Activated naive CD8-positive, alpha-beta T cell (primary cell): ENCODE results near the gene CLDN22.
"Not testable (repeated sequence)": the region's sequence is repeated elsewhere in the genome, so short reads cannot be mapped to it uniquely, and the experiment has no call there.

Source experiments
- H3K27ac Mint-ChIP-seq: one replicate; pipeline ENCODE4 v1.8.0; 2021; ENCODE audit warnings: mixed read lengths
- H3K27me3 Mint-ChIP-seq: one replicate; pipeline ENCODE4 v1.8.0; 2021; ENCODE audit warnings: mixed read lengths
- H3K36me3 Mint-ChIP-seq: one replicate; pipeline ENCODE4 v1.8.0; 2021; ENCODE audit warnings: mixed read lengths
- H3K4me1 Mint-ChIP-seq: one replicate; pipeline ENCODE4 v1.8.0; 2021; ENCODE audit warnings: low read depth, mixed read lengths
- H3K4me3 Mint-ChIP-seq: one replicate; pipeline ENCODE4 v1.8.0; 2021; ENCODE audit warnings: mild to moderate bottlenecking, mixed read lengths
- H3K9me3 Mint-ChIP-seq: one replicate; pipeline ENCODE4 v1.8.0; 2021; ENCODE audit warnings: low read depth, mixed read lengths

Gene CLDN22

DNA sequence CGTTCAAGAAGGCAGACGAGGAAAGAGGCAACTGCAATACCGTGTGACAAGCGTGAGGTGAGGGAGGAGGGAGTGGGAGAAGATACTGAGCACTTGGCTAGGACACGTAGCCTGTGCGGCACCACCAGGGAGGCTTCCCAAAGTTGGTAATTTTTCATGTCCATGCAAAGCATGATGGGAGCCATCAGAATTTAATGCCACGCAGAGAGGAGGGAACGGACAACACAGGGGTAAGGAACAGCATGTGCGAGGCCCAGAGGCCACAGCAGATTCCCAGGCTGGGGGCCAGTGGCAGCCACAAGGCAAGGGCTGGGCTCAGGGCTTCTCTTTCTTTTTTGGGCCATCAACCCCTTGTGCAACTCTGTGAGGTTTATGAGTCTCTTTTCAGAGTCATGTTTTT, 13.1 kb upstream of the CLDN22 start:
- Mint-ChIP-seq H3K9me3 (no peaks in the 10 kb centered on the region), H3K4me1 (peaks cover 3% of the 10 kb centered on the region), H3K27me3 (peaks cover 11% of the 10 kb centered on the region), H3K27ac (no peak overlapping the region), H3K4me3 (no peak overlapping the region), H3K36me3 (no peaks in the 10 kb centered on the region)

DNA sequence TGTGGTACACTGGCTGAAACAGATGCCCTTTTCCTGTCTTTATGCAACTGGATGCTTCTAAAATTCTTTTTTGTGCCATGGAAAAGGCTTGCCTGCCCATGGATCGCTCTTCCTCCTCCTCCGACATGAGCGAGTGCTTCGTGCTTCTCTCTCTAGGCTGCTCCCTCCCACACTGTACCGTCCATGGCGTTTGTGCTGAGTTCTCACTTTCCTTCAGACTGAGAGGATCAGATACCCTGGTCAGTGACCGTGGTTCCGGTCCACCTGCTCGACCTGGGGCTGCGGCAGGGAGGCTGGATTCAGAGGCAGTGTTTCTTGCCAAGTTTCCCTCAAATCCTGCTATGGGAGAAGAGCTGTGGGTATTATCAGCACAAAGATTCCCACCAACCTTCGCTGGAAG, 12.4 kb upstream of the CLDN22 start:
- H3K27me3 Mint-ChIP-seq, result peaks cover 11% of the 10 kb centered on the region
- no peaks in the 10 kb centered on the region for H3K9me3 Mint-ChIP-seq
- no peak overlapping the region for H3K27ac Mint-ChIP-seq
- no peak overlapping the region for H3K4me3 Mint-ChIP-seq
- H3K36me3 Mint-ChIP-seq, result no peaks in the 10 kb centered on the region
- H3K4me1 Mint-ChIP-seq, result peaks cover 3% of the 10 kb centered on the region

DNA sequence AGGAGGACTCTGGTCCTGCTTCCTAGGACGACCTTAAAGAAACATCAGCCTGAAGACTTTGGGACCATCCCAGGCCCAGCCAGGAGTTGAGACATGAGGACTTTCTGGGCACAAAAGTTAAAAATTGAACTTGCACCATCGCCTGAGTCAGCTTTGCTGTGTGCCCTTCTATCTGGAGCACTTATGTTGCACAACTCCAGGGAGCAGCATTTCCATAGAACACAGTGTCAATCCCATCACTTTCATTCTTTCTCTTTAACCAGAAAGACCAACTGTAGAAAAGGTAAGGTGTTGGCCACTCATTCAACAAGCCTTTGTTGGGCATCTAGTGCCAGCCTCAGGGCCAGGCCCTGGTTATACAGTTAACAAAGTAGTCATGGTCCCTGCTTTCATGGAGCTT, 10.8 kb upstream of the CLDN22 start:
- no peaks in the 10 kb centered on the region for H3K36me3 Mint-ChIP-seq
- H3K27ac Mint-ChIP-seq, result no peak overlapping the region
- no peak overlapping the region for H3K4me3 Mint-ChIP-seq
- H3K27me3 Mint-ChIP-seq, result peaks cover 11% of the 10 kb centered on the region
- H3K9me3 Mint-ChIP-seq, result no peaks in the 10 kb centered on the region
- H3K4me1 Mint-ChIP-seq, result peaks cover 3% of the 10 kb centered on the region

DNA sequence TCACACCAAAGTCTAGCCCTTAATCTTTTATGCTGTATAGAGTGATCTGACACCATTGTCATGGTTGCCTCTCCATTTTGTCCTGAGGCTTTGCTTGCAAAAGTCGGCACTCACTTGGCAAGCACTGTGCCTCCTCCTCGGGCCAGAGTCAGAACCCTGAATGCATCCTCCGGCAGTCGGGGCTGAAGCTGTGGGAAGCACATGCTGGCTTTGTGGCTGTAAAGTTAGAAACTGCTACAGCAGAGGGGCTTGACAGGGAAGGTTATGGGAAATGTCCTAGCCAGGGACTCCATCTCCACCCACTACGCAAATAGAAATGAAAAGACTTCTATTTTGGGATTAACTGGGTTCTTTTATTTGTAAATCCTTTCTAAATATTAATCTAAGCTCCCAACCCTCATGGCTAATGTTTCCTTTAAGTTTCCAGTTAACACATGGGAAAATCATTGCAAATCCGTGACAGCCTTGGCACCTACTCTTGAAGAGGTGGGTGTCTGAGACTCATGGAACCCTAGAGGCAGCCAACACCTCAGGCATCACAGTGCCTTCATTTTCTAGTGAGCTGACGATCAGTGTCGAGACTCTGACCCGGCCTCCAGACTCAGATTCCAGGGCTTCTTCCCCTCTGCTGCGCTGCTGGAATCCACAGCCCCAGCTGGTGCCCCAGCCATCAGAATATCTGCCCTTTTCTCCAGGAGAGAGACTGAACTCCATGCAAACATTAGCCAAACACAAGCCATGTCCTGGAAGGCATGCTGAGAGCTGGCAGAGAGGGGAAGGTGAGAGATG, 10.1 kb upstream of the CLDN22 start:
- Mint-ChIP-seq H3K36me3 (no peaks in the 10 kb centered on the region), H3K27me3 (peaks cover 11% of the 10 kb centered on the region), H3K4me3 (no peak overlapping the region), H3K27ac (no peak overlapping the region), H3K4me1 (no peaks in the 10 kb centered on the region), H3K9me3 (no peaks in the 10 kb centered on the region)

DNA sequence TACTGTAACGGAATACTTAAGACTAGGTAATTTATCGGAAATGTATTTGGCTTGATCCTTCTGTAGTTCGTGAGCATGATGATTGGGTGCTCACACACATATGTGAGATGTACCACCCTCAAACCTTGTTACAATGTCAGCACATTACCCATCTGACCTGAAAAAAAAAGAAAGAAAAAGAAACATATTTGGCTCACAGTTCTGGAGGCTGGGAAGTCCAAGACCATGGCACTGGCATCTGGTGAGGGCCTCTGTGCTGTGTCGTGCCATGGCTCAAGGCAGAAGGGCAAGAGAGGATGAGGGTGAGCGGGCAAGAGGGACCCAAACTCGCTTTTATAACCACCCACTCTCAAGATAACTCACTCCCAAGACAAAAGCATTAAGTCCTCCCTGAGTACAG, 9.2 kb upstream of the CLDN22 start:
- Mint-ChIP-seq H3K27ac (no peak overlapping the region), H3K36me3 (no peaks in the 10 kb centered on the region), H3K4me3 (no peak overlapping the region), H3K9me3 (no peaks in the 10 kb centered on the region), H3K4me1 (no peaks in the 10 kb centered on the region), H3K27me3 (peaks cover 11% of the 10 kb centered on the region)

DNA sequence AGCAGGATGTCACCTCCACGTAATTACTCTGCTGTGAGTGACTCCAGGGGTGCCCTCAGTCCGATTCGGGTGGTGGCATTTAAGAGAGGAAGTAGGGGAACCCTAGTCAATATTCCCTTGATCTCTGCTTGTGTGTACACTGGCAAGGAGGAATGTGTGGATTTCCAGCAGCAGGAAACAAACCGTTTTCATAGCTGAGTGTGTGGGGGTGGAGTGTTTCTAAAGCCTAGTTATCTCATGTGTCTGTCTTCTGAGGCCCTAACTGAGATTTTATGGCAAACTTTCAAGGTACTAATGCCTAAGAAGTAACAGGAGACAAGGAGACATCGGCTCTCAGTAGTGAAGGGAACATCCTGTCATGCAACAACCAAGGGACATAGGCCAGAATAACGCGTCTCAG, 8.8 kb upstream of the CLDN22 start:
- H3K9me3 Mint-ChIP-seq, result no peaks in the 10 kb centered on the region
- H3K27me3 Mint-ChIP-seq, result peaks cover 7% of the 10 kb centered on the region
- no peak overlapping the region for H3K27ac Mint-ChIP-seq
- no peaks in the 10 kb centered on the region for H3K4me1 Mint-ChIP-seq
- no peak overlapping the region for H3K4me3 Mint-ChIP-seq
- no peaks in the 10 kb centered on the region for H3K36me3 Mint-ChIP-seq

DNA sequence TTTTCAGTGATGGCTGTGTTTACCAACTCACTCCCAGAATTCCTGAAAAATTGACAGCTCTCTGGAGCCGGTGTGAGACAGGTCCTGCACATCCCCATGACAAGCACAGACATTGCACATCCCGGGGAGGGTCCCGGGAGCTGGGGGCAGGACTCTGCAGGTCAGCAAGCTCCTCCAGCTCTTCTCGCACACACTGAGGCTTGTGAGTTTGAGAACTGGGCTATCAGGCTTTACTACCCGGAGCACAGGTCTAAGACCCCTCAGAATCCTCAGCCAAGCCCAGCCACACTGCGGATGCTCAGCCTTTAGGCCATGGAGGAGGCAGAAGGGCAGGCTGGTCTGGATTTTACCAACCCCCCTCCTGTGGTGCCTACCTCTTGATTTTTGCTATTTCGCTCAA, 7.8 kb upstream of the CLDN22 start:
- Mint-ChIP-seq H3K27ac (no peak overlapping the region), H3K27me3 (peaks cover 4% of the 10 kb centered on the region), H3K36me3 (no peaks in the 10 kb centered on the region), H3K4me3 (no peak overlapping the region), H3K4me1 (no peaks in the 10 kb centered on the region), H3K9me3 (no peaks in the 10 kb centered on the region)

DNA sequence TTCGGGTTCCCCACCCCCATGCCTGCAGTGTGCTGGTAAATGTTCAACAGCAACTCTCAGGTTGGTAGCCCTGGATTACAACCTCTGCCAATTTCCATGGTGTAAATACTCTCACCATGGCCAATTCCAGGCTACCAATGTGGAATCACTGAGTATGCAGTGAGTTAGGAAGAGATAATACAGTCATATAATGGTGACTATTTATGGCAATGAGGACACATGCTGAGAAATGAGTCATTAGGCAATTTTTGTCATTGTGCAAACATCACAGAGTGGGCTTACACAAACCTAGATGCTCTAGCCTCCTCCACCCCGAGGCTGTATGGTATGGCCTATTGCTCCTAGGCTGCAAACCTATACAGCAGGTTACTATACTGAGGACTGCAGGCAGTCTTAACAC, 6.8 kb upstream of the CLDN22 start:
- no peak overlapping the region for H3K4me3 Mint-ChIP-seq
- no peaks in the 10 kb centered on the region for H3K9me3 Mint-ChIP-seq
- no peaks in the 10 kb centered on the region for H3K36me3 Mint-ChIP-seq
- no peak overlapping the region for H3K27ac Mint-ChIP-seq
- H3K27me3 Mint-ChIP-seq, result peaks cover 2% of the 10 kb centered on the region
- H3K4me1 Mint-ChIP-seq, result peaks cover 8% of the 10 kb centered on the region

DNA sequence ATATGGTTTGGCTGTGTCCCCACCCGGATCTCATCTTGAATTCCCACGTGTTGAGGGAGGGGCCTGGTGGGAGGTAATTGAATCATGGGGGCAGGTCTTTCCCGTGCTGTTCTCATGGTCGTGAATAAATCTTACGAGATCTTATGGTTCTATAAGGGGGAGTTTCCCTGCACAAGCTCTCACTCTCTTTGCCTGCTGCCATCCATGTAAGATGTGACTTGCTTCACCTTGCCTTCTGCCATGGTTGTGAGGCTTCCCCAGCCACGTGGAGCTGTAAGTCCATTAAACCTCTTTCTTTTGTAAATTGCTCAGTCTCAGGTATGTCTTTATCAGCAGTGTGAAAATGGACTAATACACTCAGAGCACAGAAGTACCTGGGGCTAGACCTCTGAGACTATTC, 6.3 kb upstream of the CLDN22 start:
- H3K4me3 Mint-ChIP-seq, H3K36me3 Mint-ChIP-seq, H3K27ac Mint-ChIP-seq, H3K27me3 Mint-ChIP-seq, H3K9me3 Mint-ChIP-seq: not testable (repeated sequence)
- H3K4me1 Mint-ChIP-seq, result peaks cover 11% of the 10 kb centered on the region

DNA sequence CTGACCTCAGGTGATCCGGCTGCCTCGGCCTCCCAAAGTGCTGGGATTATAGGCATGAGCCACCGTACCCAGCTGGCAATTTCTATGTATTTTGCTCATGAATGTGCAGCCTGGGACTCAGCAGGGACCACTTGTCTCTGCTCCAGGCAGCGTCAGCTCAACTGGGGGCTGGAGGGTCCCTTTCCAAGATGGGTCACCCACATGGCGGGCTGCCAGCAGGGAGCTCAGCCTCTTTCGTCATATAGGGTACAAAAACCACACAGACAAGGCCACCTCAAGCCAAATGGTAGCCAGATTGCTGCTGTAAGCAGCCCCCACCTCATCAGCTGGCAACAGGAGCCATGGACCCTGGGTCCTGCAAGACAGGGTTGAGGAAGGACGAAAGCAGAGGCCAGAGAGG, 4.5 kb upstream of the CLDN22 start:
- no peaks in the 10 kb centered on the region for H3K36me3 Mint-ChIP-seq
- peaks cover 2% of the 10 kb centered on the region for H3K27me3 Mint-ChIP-seq
- peaks cover 25% of the 10 kb centered on the region for H3K4me1 Mint-ChIP-seq
- H3K9me3 Mint-ChIP-seq, result no peaks in the 10 kb centered on the region
- no peak overlapping the region for H3K4me3 Mint-ChIP-seq
- H3K27ac Mint-ChIP-seq, result no peak overlapping the region

DNA sequence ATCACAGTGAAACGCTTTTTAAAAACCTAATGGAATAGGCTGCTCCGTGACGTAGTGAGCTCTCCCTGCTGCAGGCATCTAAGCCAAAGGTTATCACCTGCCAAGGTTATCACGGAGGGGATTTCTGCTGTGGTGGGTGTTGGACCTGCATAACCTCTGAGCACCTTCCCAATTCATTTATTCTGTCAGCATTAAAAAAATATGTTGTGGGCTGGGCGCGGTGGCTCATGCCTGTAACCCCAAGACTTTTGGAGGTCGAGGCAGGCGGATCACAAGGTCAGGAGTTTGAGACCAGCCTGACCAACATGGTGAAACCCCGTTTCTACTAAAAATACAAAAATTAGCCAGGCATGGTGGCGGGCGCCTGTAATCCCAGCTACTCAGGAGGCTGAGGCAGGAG, 4.0 kb upstream of the CLDN22 start:
- H3K4me3 Mint-ChIP-seq, H3K36me3 Mint-ChIP-seq, H3K9me3 Mint-ChIP-seq, H3K27ac Mint-ChIP-seq, H3K27me3 Mint-ChIP-seq: not testable (repeated sequence)
- H3K4me1 Mint-ChIP-seq, result peaks cover 25% of the 10 kb centered on the region

DNA sequence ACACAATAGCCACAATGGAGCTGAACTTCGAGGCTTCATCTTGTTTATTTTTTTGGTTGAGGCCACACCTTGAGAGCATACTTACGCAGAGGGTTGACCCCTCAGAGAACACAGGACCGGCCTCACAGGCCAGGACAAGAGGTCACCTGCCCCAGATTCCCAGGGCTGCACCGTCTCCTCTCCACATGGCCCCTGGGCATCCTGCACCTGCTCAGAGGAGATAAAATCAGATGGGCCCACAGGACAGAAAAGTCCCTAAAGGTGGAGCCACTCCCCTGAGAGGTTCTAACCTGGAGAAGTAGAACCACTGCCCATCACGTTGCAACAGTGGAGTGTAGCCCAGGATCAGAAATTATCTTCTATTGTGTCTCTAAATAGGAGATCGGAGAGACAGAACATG, 3.2 kb upstream of the CLDN22 start:
- no peaks in the 10 kb centered on the region for H3K9me3 Mint-ChIP-seq
- no peak overlapping the region for H3K4me3 Mint-ChIP-seq
- peaks cover 25% of the 10 kb centered on the region for H3K4me1 Mint-ChIP-seq
- H3K27me3 Mint-ChIP-seq, result peaks cover 2% of the 10 kb centered on the region
- H3K27ac Mint-ChIP-seq, result no peak overlapping the region
- H3K36me3 Mint-ChIP-seq, result no peaks in the 10 kb centered on the region

DNA sequence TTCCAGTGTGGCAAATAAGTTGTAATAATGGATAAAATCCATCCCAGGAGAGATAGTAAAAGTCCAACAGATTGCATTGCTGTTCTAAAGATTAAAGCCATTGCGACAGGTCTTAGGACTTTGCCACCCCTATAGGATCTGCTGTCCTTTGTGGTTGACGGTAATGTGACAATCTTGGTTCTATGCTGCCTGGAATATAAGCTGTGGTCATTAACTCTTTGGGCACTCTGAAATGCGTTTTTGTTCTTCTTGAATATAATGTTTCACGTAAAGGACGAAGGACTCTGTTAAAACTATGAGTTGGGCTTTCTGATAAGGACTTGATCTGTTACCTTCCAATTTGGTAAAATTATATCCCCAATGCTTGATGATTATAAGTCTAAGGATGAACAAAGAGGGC, 2.2 kb upstream of the CLDN22 start, which contains the start of gene CLDN24:
CLDN24 (minus strand) TSS at position 101 of the 400 bp plus-strand sequence; CDS start at position 101, 0 bp downstream.
- H3K36me3 Mint-ChIP-seq, result no peaks in the 10 kb centered on the region
- no peak within 1 kb of the TSS for H3K27ac Mint-ChIP-seq
- no peaks in the 10 kb centered on the region for H3K9me3 Mint-ChIP-seq
- peaks cover 25% of the 10 kb centered on the region for H3K4me1 Mint-ChIP-seq
- H3K27me3 Mint-ChIP-seq, result peaks cover 2% of the 10 kb centered on the region
- no peak within 1 kb of the TSS for H3K4me3 Mint-ChIP-seq

DNA sequence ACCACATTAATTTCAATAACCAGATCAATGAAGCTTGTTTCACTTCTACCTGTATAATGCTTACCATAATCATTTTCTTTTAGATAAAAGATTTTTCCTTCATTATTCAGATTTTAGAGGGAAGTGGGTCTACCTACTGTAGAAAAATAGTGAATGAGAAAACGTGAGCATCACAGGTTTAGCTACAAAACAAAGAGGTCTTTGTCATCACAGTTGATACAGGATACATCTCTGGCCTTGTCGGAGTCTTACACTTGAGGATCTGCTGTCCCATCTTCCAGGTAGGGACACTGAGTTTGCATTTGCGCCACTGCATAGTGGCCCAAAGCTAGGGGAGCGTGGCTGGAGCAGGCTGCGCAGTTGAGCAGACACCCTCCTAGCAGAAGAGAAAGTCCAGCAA, 1.4 kb upstream of the CLDN22 start:
- H3K27ac Mint-ChIP-seq, result no peak overlapping the region
- peaks cover 25% of the 10 kb centered on the region for H3K4me1 Mint-ChIP-seq
- H3K9me3 Mint-ChIP-seq, result no peaks in the 10 kb centered on the region
- H3K4me3 Mint-ChIP-seq, result no peak overlapping the region
- H3K36me3 Mint-ChIP-seq, result no peaks in the 10 kb centered on the region
- peaks cover 2% of the 10 kb centered on the region for H3K27me3 Mint-ChIP-seq

DNA sequence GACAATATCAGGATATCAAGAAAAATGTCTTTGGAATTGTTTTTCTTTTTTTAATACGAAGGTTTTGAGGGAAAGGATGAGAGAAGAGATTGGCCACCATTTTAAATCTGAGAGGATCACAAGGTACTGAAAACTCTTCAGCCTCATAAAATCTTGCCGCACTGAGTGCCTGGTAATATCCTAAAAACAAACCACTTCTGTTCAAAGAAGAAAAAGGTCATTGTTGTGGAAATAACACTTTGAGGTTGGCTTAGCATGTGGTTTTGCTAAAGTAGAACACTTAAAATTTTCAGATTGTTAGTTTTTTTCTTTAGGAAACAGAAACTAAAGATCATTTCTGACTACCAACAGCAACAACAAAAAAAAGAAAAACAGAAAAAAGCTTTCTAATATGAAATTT, 1.0 kb upstream of the CLDN22 start:
- no peak overlapping the region for H3K4me3 Mint-ChIP-seq
- H3K9me3 Mint-ChIP-seq, result no peaks in the 10 kb centered on the region
- no peaks in the 10 kb centered on the region for H3K36me3 Mint-ChIP-seq
- no peak overlapping the region for H3K27ac Mint-ChIP-seq
- peaks cover 25% of the 10 kb centered on the region for H3K4me1 Mint-ChIP-seq
- H3K27me3 Mint-ChIP-seq, result peaks cover under 1% of the 10 kb centered on the region

DNA sequence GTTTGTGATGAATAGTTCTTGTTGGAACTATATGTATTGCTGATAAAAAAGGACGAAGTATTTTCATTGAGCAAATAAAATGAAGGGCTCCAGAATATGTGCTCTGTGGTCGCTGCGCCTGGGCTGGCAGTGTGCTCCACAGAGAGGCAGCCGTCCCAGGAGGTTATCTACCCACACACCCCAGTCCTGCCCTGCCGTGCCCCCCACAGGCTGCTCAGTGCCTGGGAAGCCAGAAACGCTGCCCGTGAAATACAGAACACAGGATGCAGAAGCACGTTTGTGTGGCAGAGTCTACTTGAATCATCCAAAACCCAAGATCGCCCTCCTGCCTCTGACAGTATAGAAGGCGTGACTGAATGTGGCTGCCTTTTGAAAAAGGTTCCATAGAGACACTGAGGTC, 1.4 kb downstream of the CLDN22 start:
- H3K4me1 Mint-ChIP-seq, result peaks cover 25% of the 10 kb centered on the region
- H3K36me3 Mint-ChIP-seq, result no peaks in the 10 kb centered on the region
- H3K27ac Mint-ChIP-seq, result no peak overlapping the region
- H3K4me3 Mint-ChIP-seq, result no peak overlapping the region
- no peaks in the 10 kb centered on the region for H3K27me3 Mint-ChIP-seq
- H3K9me3 Mint-ChIP-seq, result no peaks in the 10 kb centered on the region
